Lower leg skin (tissue), 4 donors: ENCODE data around the gene ANO7. TPM values are rescaled to one million over a fixed set of nuclear protein-coding genes. Genes with fewer than 3 reads are reported as not detected.

Experiments used
- DNase-seq, 2 donors: peaks; one replicate each; pipeline ENCODE4 v3.0.0-alpha.2; 2019; ENCODE audit warnings: low spot score in 2 of 2
- H3K4me3 ChIP-seq: fragments of 200-600 bp; sonication (generic); 2 replicates; pipeline ENCODE4 v1.5.1; 2017; ENCODE audit warnings: mild to moderate bottlenecking, low read depth; ENCODE audit not compliant: poor library complexity, severe bottlenecking
- POLR2A ChIP-seq, 2 donors: fragments of 450-650 bp; IDR thresholded peaks; one replicate each; pipeline ENCODE4 v1.6.1; 2016 to 2017; ENCODE audit warnings: antibody characterized with exemption in 2 of 2, mild to moderate bottlenecking in 1 of 2, moderate library complexity in 1 of 2
- WGBS, 2 donors: methylation state at CpG; one replicate each; pipeline ENCODE4 v1.1.5; 2018; 5-methylcytosine and 5-hydroxymethylcytosine counted together
- intact Hi-C: fragments of 100-400 bp; cut with DNase I; formaldehyde crosslinking; loops from one replicate; pipeline ENCODE4 v1.15.0; 2023; ENCODE audit warnings: low total_unique reads
- total RNA-seq, 4 donors: library from RNA; depleted of rRNA; stranded (reverse); fragments of >200 nt; gene quantifications; one replicate each; pipeline ENCODE4 v1.1.0, GENCODE V29; 2016
- TF ChIP-seq, protein P1 (sequence below), 3 donors: fragments of 450-650 bp; IDR thresholded peaks; one replicate each; pipeline ENCODE4 v1.5.1; 2016; ENCODE audit warnings: antibody characterized with exemption in 3 of 3, mild to moderate bottlenecking in 3 of 3, moderate library complexity in 2 of 3

Gene ANO7
- total RNA-seq, 4 donors from 2014 or later, result 0.19 to 0.67 (median 0.35) TPM

DNA sequence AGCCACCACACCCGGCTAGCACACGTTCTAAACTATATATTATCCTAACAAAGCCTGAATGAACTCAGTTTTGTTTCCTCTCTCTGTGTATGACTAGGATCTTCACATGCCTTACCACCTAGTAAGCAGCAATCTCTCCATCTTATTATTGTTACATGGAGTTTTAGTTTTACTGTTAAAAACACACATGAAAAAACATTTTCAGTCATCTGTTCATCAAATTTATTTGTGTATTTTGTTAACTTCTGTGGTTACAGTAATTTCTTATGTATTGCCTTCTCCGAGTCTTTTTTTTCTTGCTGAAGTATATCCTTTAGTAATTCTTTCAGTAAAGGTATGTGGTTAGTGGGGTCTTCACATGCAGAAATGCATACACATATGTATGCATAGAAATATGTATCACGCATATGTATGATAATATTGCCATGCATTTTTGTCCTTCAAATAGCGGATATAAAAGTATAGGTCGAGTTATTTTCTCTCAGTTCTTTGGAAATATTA is 31.4 kb downstream of the ANO7 start:
- no peak for DNase-seq

DNA sequence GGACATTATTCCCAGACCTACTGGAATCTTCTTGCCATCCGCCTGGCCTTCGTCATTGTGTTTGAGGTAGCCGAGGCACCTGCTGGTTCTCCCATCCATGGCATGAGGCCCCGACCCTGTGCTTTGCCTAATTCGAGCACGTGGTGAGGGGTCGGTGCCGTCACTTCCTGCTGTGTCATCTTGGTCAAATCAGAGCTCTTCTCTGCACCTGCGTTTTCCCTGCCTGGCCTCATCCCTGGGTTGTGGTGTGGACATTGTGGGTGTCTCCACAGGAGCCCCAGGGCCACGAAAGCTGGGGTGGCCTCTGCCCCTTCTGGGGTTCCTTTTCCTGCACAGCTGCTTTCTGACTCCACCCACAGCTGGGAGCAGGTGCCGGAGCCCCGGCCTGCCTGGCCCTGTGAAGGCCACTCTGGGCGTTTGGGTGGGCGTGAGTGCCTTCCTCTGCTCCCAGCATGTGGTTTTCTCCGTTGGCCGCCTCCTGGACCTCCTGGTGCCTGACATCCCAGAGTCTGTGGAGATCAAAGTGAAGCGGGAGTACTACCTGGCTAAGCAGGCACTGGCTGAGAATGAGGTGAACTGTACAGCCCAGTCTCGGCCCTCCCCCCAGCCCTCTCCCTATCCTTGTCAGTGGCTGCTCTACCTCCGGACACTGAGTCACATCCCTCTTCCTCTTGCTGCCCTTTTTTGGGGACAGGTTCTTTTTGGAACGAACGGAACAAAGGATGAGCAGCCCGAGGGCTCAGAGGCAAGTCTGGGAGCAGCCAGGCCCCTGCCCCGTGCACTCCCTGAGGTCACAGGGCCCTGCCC is 34.9 kb downstream of the ANO7 start:
- WGBS, 2 donors, result 58% methylated on average over 23 of the region's 23 CpGs
- no peak for TF ChIP-seq POLR2A (IDR thresholded peaks at IDR 0.05)
- TF ChIP-seq, protein P1, sequence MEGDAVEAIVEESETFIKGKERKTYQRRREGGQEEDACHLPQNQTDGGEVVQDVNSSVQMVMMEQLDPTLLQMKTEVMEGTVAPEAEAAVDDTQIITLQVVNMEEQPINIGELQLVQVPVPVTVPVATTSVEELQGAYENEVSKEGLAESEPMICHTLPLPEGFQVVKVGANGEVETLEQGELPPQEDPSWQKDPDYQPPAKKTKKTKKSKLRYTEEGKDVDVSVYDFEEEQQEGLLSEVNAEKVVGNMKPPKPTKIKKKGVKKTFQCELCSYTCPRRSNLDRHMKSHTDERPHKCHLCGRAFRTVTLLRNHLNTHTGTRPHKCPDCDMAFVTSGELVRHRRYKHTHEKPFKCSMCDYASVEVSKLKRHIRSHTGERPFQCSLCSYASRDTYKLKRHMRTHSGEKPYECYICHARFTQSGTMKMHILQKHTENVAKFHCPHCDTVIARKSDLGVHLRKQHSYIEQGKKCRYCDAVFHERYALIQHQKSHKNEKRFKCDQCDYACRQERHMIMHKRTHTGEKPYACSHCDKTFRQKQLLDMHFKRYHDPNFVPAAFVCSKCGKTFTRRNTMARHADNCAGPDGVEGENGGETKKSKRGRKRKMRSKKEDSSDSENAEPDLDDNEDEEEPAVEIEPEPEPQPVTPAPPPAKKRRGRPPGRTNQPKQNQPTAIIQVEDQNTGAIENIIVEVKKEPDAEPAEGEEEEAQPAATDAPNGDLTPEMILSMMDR (IDR thresholded peaks at IDR 0.05), result no peak
- intact Hi-C loops, result no loop called here

More for the DNA sequence above, 31.4 kb downstream of the ANO7 start:
- 89 to 91% methylated on average over 6 of the region's 6 CpGs for WGBS, 2 donors
- intact Hi-C loops, result no loop called here
- TF ChIP-seq, protein P1 (IDR thresholded peaks at IDR 0.05), result no peak
- TF ChIP-seq POLR2A (IDR thresholded peaks at IDR 0.05), result no peak
- H3K4me3 ChIP-seq, result no peak overlapping the region

DNA sequence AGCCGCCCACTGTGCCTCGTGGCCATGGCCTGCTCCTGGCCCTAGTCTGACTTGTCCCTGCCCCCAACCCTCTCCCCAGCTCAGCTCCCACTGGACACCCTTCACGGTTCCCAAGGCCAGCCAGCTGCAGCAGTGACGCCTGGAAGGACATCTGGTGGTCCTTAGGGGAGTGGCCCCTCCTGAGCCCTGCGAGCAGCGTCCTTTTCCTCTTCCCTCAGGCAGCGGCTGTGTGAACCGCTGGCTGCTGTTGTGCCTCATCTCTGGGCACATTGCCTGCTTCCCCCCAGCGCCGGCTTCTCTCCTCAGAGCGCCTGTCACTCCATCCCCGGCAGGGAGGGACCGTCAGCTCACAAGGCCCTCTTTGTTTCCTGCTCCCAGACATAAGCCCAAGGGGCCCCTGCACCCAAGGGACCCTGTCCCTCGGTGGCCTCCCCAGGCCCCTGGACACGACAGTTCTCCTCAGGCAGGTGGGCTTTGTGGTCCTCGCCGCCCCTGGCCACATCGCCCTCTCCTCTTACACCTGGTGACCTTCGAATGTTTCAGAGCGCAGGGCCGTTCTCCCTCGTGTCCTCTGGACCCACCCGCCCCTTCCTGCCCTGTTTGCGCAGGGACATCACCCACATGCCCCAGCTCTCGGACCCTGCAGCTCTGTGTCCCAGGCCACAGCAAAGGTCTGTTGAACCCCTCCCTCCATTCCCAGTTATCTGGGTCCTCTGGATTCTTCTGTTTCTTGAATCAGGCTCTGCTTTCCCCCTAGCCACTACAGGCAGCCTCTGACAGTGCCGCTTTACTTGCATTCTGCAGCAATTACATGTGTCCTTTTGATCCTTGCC is 35.8 kb downstream of the ANO7 start:
- DNase-seq, result no peak
- TF ChIP-seq POLR2A (IDR thresholded peaks at IDR 0.05), result no peak
- TF ChIP-seq, protein P1 (IDR thresholded peaks at IDR 0.05), result no peak
- 32 to 38% methylated on average over 26 of the region's 26 CpGs for WGBS, 2 donors
- no peak overlapping the region for H3K4me3 ChIP-seq
- intact Hi-C loops, result no loop called here

More for the DNA sequence above, 34.9 kb downstream of the ANO7 start:
- H3K4me3 ChIP-seq, result no peak overlapping the region
- no peak for DNase-seq

DNA sequence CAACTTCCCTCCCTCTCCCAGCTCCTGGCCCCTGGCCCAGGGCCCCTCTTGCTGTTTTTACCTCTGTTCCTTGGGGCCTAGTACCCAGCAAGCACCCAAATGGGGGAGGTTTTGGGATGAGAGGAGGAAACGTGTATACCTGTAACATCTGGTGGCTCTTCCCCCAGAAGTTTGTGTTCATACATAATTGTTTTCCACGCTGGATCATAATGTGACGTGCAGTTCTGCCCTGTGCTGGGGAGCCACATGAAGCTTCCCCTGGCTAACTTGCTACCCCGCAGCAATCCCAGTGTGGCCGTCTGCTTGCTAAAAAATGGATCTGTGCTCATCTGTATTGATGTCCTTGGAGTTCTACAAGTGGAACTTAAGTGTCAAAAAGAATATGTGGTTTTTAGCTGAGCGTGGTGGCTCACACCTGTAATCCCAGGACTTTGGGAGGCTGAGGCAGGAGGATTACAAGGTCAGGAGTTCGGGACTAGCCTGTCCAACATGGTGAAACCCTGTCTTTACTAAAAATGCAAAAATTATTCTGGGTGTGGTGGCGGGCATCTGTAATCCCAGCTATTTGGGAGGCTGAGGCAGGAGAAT is 36.5 kb downstream of the ANO7 start:
- intact Hi-C loops, result no loop called here
- DNase-seq, result no peak
- 83 to 91% methylated on average over 8 of the region's 8 CpGs for WGBS, 2 donors
- no peak overlapping the region for H3K4me3 ChIP-seq
- TF ChIP-seq, protein P1 (IDR thresholded peaks at IDR 0.05), result no peak
- TF ChIP-seq POLR2A (IDR thresholded peaks at IDR 0.05), result no peak

DNA sequence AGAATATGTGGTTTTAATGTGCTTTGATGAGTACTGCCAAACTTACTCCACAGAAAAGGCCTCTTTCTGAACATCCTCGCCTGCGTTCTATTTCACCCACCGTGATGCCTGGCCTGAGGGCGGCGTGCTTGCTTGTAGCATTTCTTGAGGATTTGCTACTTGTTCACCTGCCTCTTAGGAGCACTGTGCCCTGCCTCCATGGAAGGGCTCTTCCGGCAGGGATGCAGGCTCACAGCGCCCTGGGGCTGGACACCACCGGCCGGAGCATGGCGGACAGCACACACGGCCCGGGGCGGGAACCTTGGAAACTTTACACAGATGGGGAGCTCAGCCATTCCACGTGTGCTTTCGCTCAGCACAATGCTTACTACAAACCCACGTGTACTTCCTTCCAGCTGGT is 37.1 kb downstream of the ANO7 start:
- no peak for DNase-seq
- no peak for TF ChIP-seq POLR2A (IDR thresholded peaks at IDR 0.05)
- TF ChIP-seq, protein P1 (IDR thresholded peaks at IDR 0.05), result no peak
- WGBS, 2 donors, result 89% methylated on average over 16 of the region's 16 CpGs
- no peak overlapping the region for H3K4me3 ChIP-seq
- intact Hi-C loops, result no loop called here
